Natural killer cell (primary cell): ENCODE results near the gene CDC27. TPM values are rescaled to one million over a fixed set of nuclear protein-coding genes. Genes with fewer than 3 reads are reported as not detected.

Source experiments
- ATAC-seq, 3 donors: fragments of 150-1000 bp in 2 of 3; fragments of 200-7000 bp in 1 of 3; cut with Tn5 transposase; 1 replicate in 1 of 3; 2 replicates in 2 of 3; pipeline ENCODE4 v1.10.0; 2021; ENCODE audit warnings: mild to moderate bottlenecking in 2 of 3, moderate library complexity in 2 of 3
- DNase-seq, 2 donors: peaks; one replicate each; pipeline versions ENCODE4 v3.0.0 to v3.0.0-alpha.2; 2013 to 2021; ENCODE audit warnings: mixed read lengths in 1 of 2
- H3K27ac ChIP-seq: one replicate; pipeline ENCODE4 v1.5.1; 2013; ENCODE audit warnings: mild to moderate bottlenecking, low read length
- H3K27me3 ChIP-seq: one replicate; pipeline ENCODE4 v1.6.1; 2013; ENCODE audit warnings: low read length; ENCODE audit not compliant: control insufficient read depth, insufficient read depth
- H3K36me3 ChIP-seq: one replicate; pipeline ENCODE4 v1.6.1; 2013; ENCODE audit warnings: low read length; ENCODE audit not compliant: control insufficient read depth, insufficient read depth
- H3K4me1 ChIP-seq: one replicate; pipeline ENCODE4 v1.6.1; 2013; ENCODE audit warnings: low read length; ENCODE audit not compliant: control insufficient read depth, insufficient read depth
- H3K4me3 ChIP-seq: one replicate; pipeline ENCODE4 v1.5.1; 2013; ENCODE audit warnings: low read length
- H3K9me3 ChIP-seq: one replicate; pipeline ENCODE4 v1.6.1; 2013; ENCODE audit warnings: low read length; ENCODE audit not compliant: control insufficient read depth, insufficient read depth
- H3K27ac Mint-ChIP-seq, 2 donors: one replicate each; pipeline ENCODE4 v1.8.0; 2022; ENCODE audit warnings: mild to moderate bottlenecking in 2 of 2, mixed read lengths in 2 of 2, moderate library complexity in 1 of 2
- H3K27me3 Mint-ChIP-seq, 2 donors: one replicate each; pipeline ENCODE4 v1.8.0; 2022; ENCODE audit warnings: low read depth in 2 of 2, mixed read lengths in 2 of 2
- H3K36me3 Mint-ChIP-seq: one replicate; pipeline ENCODE4 v1.8.0; 2022; ENCODE audit warnings: mixed read lengths
- H3K4me1 Mint-ChIP-seq, 2 donors: one replicate each; pipeline ENCODE4 v1.8.0; 2022; ENCODE audit warnings: mixed read lengths in 2 of 2
- H3K4me3 Mint-ChIP-seq: one replicate; pipeline ENCODE4 v1.8.0; 2022; ENCODE audit warnings: mild to moderate bottlenecking, moderate library complexity, mixed read lengths
- H3K9me3 Mint-ChIP-seq, 2 donors: one replicate each; pipeline ENCODE4 v1.8.0; 2022; ENCODE audit warnings: mixed read lengths in 2 of 2
- CTCF ChIP-seq: fragments of 200-600 bp; IDR thresholded peaks from one replicate; pipeline ENCODE4 v1.8.0; 2022; ENCODE audit warnings: antibody characterized with exemption
- WGBS: methylation state at CpG from one replicate; pipeline ENCODE4 v1.1.7; 2013; ENCODE audit warnings: missing lambda C conversion rate; ENCODE audit not compliant: insufficient coverage; 5-methylcytosine and 5-hydroxymethylcytosine counted together
- intact Hi-C: fragments of 100-400 bp; cut with micrococcal nuclease; formaldehyde crosslinking; loops from one replicate; pipeline ENCODE4 v1.14.2; 2022
- total RNA-seq, 4 donors: library from RNA; stranded (reverse); fragments of 120-200 nt in 1 of 4; gene quantifications; one replicate each; pipeline versions ENCODE4 v1.2.3 to v1.2.4, GENCODE V29; 2013 to 2022

The CDC27 gene
- total RNA-seq, 3 donors from 2014 or later (not counting 1 experiment from before 2014, with no cell fraction given) = 77.3 to 87.3 (median 78.8) TPM

- Histone ChIP-seq H3K4me3 (no peak overlapping the region), H3K36me3 (no peaks in the 10 kb centered on the region), H3K27me3 (no peaks in the 10 kb centered on the region), H3K27ac (no peak overlapping the region), H3K4me1 (peaks cover 19% of the 10 kb centered on the region), H3K9me3 (no peaks in the 10 kb centered on the region)
- no peak overlapping the region for H3K27ac Mint-ChIP-seq
- TF ChIP-seq CTCF = no peak
- no peak overlapping the region for H3K4me3 Mint-ChIP-seq
- H3K27me3 Mint-ChIP-seq = no peaks in the 10 kb centered on the region
- no peak for DNase-seq
- ATAC-seq = no peak
- H3K9me3 Mint-ChIP-seq = no peaks in the 10 kb centered on the region
- peaks cover 9 to 11% of the 10 kb centered on the region in 2 donors for H3K4me1 Mint-ChIP-seq
- H3K36me3 Mint-ChIP-seq = no peaks in the 10 kb centered on the region
- intact Hi-C loops = no loop called here
- WGBS = 78% methylated on average over 2 of the region's 3 CpGs
Measured at GRCh38 chr17:47210105-47210504, 21.0 kb upstream of the CDC27 start.

GRCh38 chr17:47209499-47209898 lies 20.4 kb upstream of the CDC27 start:
- intact Hi-C loops = no loop called here
- no peak for DNase-seq
- Histone ChIP-seq H3K9me3 (no peaks in the 10 kb centered on the region), H3K4me1 (peaks cover 25% of the 10 kb centered on the region), H3K4me3 (no peak overlapping the region), H3K27ac (no peak overlapping the region), H3K36me3 (no peaks in the 10 kb centered on the region), H3K27me3 (no peaks in the 10 kb centered on the region)
- Mint-ChIP-seq H3K4me3 (no peak overlapping the region), H3K27me3 (no peaks in the 10 kb centered on the region), H3K9me3 (no peaks in the 10 kb centered on the region), H3K27ac (no peak overlapping the region), H3K4me1 (peaks cover 15 to 17% of the 10 kb centered on the region in 2 donors), H3K36me3 (no peaks in the 10 kb centered on the region)
- no peak for ATAC-seq
- TF ChIP-seq CTCF = no peak
- 90% methylated on average over 3 of the region's 3 CpGs for WGBS

GRCh38 chr17:47208744-47209488 lies 19.8 kb upstream of the CDC27 start, which contains the start of gene MYL4:
TSS of gene MYL4 (plus strand) at chr17:47209348. CDS start at chr17:47209423, 75 bp downstream.
- Histone ChIP-seq H3K27ac (no peak within 1 kb of the TSS), H3K4me1 (peaks cover 31% of the 10 kb centered on the region), H3K36me3 (no peaks in the 10 kb centered on the region), H3K4me3 (no peak within 1 kb of the TSS), H3K27me3 (no peaks in the 10 kb centered on the region), H3K9me3 (no peaks in the 10 kb centered on the region)
- no peak within 1 kb of the TSS for H3K4me3 Mint-ChIP-seq
- ATAC-seq = no peak
- intact Hi-C loops = no loop called here
- no peaks in the 10 kb centered on the region for H3K36me3 Mint-ChIP-seq
- no peak for DNase-seq
- H3K27ac Mint-ChIP-seq = no peak within 1 kb of the TSS
- H3K9me3 Mint-ChIP-seq = no peaks in the 10 kb centered on the region
- H3K27me3 Mint-ChIP-seq = no peaks in the 10 kb centered on the region
- no peak for TF ChIP-seq CTCF
- H3K4me1 Mint-ChIP-seq = peaks cover 21 to 23% of the 10 kb centered on the region in 2 donors
- 73% methylated on average over 6 of the region's 6 CpGs for WGBS
